Vagina (tissue), 2 donors: Measurements from ENCODE around the gene MARCHF9.

Source experiments
- CTCF ChIP-seq, 3 experiments: fragments of 450-650 bp in 2 of 3; fragments of 200-600 bp in 1 of 3; sonication (generic) in 1 of 3; IDR thresholded peaks; one replicate each; pipeline ENCODE4 v1.5.1; 2017 to 2019; ENCODE audit warnings: antibody characterized with exemption in 3 of 3, mild to moderate bottlenecking in 2 of 3, moderate library complexity in 2 of 3
- POLR2A ChIP-seq, 2 donors: fragments of 450-650 bp; IDR thresholded peaks; one replicate each; pipeline ENCODE4 v1.6.1; 2017; ENCODE audit warnings: antibody characterized with exemption in 2 of 2, mild to moderate bottlenecking in 2 of 2, moderate library complexity in 2 of 2

DNA sequence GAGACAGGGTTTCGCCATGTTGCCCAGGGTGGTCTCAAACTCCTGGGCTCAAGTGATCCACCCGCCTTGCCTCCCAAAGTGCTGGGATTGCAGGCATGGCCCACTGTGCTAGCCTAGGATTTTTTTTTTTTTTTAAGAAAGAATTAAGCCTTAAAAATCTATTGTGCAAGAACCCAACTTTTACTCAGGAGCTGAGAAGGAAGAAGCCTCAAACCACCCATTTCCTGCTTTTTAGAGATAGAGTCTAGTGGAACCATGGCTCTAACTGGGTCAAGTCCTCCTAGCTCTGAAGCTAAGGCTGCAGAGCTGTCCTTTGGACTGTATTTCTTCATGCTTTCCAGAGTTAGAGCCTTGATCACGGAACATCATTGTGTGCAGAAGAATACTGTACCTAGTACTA is 26.3 kb downstream of the MARCHF9 start:
- TF ChIP-seq POLR2A (IDR thresholded peaks at IDR 0.05) (no peak), CTCF (IDR thresholded peaks at IDR 0.05) (no peak)
